NCI-H748 (cell line): ENCODE measurements around the gene RING1.
"Not testable (repeated sequence)": the region's sequence is repeated elsewhere in the genome, so short reads cannot be mapped to it uniquely, and the experiment has no call there.

Source experiments
- DNase-seq: peaks from one replicate; lab custom pipeline; 2025; ENCODE audit not compliant: unreplicated experiment; lab: John Stamatoyannopoulos, UW

RING1 gene

DNA sequence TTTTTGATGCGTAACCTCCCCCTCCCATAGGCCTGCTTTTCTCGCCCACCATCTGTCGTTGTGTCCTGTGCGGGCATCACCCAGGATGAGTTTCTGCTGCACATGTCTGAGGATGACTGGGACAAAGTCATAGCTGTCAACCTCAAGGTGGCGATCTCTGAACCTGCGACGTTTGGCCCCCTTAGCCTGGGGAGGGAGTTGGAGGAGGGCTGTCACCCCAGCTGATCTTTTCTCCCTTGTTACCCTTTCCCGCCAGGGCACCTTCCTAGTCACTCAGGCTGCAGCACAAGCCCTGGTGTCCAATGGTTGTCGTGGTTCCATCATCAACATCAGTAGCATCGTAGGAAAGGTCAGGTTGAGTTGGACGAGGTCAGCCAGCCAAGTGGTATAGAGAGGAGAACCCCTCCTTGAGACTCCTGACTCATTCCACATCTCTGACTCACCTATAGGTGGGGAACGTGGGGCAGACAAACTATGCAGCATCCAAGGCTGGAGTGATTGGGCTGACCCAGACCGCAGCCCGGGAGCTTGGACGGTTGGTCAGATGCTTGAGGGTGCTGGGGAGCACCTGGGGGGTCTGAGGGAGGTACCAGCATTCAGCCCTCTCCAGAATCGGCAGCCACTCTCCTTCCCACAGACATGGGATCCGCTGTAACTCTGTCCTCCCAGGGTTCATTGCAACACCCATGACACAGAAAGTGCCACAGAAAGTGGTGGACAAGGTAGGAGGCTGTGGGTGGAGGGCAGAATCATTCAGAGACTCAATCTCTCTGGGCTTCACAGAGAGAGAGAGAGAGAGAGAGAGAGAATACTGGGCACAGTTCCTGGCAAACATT, 2.9 kb upstream of the RING1 start:
- peak; percentile 57 for DNase-seq

DNA sequence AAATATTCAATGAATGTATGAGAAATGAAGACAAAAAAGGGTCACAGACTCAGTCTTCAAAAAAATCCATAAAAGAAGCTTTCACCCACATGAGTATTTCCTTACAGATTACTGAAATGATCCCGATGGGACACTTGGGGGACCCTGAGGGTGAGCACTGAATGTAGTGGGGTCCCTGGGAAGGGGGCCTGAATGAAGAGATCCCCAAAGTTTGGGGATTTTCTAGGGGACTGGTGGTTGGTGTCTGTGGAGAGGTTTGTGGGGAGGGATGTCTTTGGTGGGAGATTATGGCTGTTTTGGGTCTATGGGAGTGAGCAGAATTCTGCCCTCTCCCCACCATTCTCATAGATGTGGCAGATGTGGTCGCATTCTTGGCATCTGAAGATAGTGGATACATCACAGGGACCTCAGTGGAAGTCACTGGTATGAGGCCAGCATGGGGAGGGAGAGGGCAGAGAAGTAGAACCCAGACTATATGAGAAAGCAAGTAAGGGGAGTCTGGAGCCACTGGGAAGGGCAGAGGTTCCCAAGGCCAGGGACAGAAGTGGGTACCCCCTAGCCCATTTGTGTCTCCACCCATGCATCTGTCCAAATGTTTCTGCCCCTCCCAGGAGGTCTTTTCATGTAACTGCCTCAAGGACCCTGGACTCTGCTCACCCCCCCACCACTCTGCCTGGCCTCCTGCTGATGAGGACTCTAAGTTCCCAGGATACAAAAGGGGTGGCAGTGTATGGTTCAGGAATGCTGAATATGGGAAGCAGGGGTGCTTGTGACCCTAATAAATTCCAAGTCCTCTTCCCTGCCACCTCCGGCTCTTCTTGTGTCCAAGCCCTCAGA, 2.1 kb upstream of the RING1 start:
- no peak for DNase-seq

DNA sequence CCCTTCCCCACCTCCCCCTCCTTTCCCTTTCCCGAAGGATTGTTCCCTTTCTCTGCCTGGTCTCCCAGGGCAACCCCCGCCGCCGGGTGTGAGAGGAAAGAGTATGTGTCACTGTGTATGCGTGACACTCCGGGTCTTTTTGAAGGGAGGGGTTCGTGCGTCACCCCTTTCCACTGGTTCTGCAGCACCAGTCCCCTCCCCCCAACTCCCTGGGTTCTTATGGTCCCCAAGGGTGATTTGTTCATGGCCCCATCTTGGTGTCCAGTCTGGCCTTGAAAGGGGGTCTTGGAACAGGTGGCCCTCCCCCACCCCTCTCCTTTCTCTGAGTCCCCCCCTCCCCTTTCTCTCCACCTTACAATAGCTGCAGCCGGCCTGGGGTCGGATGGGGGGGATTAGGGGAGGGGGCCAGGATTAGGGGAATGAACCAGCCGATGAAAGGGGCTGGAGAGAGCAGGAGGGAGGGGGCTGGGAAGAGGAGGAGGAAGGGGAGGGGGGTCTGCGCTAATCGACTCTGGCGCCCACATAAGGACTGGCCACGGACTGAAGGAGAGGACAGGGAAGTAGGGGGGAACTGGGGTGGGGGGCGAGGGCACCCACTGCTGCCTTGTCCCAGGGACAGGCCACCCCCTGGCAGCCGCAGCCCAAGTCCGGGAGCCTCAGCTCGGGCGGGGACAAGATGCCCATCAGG, 1.3 kb upstream of the RING1 start:
- DNase-seq = peak; percentile 59

DNA sequence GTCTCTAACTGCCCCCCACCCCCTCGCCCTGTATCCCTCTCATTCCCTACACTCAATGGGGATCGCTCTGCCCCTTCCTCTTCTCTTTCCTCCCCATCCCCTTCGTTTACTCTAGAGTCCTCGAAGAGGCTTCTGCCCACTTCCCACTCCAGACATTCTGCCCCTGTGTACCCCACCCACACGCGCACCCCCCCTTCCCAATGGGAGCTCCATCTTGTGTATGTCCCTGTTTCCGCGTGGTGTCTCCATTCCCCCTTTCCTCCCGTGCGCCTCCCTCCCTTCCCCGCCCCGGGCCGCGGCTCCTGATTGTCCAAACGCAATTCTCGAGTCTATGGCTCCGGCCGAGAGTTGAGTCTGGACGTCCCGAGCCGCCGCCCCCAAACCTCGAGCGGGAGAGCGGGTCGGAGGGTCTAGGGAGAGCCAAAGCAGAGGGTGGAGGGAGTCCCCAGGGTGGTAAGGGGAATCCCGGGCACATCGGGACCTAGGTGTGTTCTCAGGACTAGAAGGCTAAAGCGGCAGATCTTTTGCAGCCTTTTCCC, 679 bp upstream of the RING1 start:
- DNase-seq = peak; percentile 48

DNA sequence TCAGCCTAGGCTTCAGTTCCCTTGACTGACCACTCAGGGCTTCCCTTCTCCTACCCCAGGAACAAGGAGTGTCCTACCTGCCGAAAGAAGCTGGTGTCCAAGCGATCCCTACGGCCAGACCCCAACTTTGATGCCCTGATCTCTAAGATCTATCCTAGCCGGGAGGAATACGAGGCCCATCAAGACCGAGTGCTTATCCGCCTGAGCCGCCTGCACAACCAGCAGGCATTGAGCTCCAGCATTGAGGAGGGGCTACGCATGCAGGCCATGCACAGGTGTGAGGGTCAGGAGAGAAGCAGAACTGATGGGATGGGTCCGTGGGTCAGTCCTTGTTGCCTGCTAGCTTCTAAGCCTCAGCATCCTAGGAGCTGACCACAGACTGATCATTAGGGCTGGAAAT, 1.6 kb downstream of the RING1 start:
- no peak for DNase-seq

DNA sequence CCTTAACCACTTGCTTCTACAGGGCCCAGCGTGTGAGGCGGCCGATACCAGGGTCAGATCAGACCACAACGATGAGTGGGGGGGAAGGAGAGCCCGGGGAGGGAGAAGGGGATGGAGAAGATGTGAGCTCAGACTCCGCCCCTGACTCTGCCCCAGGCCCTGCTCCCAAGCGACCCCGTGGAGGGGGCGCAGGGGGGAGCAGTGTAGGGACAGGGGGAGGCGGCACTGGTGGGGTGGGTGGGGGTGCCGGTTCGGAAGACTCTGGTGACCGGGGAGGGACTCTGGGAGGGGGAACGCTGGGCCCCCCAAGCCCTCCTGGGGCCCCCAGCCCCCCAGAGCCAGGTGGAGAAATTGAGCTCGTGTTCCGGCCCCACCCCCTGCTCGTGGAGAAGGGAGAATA, 2.8 kb downstream of the RING1 start:
- DNase-seq = no peak

DNA sequence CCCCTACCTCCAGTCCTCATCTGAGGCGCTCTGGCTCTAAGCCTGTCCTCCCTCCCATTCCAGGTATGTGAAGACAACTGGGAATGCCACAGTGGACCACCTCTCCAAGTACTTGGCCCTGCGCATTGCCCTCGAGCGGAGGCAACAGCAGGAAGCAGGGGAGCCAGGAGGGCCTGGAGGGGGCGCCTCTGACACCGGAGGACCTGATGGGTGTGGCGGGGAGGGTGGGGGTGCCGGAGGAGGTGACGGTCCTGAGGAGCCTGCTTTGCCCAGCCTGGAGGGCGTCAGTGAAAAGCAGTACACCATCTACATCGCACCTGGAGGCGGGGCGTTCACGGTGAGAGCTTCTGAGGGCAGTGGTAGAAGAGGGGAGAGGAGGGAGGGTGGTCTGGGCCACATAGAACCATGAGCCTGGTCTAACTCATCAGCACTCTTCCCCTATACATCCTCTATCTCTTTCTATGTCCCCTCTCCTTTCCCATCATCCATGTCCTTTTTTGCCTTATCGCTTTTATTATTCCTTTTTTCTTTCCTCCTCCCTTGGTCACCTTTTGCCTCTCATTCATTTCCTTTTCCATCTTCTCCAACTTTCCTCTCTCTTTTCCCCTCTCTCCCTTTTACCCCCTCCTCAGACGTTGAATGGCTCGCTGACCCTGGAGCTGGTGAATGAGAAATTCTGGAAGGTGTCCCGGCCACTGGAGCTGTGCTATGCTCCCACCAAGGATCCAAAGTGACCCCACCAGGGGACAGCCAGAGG, 3.5 kb downstream of the RING1 start:
- DNase-seq = no peak

DNA sequence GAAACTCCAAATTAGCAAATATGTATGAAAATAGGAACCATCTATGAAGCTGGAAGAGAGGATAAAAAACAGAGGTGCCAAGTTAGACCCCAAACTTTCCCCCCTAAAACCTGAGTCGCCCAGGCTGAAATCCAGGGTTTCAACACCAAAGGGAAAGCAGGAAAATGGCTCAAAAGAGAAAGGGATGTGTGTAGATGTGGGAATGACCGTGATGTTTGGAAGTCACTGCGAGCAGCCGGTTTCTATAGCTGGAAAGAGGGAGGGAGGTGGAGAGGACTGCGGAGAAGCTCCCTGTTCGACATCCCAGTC, 4.5 kb downstream of the RING1 start:
- DNase-seq = no peak

DNA sequence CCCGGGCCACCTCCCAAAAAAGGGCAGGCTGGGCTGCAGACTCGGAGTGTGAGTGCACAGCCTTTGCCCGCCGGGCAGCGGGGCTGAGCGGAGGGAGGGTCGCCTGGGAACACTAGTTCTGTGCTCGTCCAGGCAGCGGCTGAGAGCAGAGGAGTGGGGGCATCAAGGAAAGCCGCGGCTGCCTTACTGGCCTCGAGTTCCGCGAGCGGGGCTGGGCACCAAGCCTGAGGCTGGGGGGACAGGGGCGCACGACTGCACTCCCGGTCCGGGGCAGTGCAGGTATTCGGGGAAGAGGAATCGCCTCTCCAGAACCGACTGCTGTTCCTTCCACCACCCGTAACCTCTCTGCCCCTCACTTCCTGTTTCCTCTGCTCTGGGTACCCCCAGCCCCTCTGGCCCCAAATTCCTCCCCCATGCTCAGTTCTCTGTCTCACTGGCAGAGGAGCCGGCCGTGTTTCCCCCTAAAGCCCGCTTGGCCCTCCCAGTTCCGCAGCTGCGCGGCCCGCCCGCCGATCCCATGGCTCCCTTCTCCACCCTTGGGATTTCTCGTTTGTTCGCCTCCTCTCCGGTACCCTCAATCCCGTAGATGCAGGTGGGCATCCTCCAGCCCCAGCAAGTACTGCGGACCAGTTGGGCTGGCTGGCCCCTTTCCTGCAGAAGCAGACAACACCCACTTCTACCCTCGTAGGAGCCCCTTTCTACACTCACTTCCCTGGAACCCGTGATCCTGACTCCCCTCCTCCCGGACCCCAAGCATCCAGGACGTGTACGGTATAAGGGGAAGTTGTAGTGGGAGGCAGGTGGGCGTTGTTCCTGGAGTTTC, 5.1 kb downstream of the RING1 start:
- DNase-seq = peak; percentile 37

DNA sequence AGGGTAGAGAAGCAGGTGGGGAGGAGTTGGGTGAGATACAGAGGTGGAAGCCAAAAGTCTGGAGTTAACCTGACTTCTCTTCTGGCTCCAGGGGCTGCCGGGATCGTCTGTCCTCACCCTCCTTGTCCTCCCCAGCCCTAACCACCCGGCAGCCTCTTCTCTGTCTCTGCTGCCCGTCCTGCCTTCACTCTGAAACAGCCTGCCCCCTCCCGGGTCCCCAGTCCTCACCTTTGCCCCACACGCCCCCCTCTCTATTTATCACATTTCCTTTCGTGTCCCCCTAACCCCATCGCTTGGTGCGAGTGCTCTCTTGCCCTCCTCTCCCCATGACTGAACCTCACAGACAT, 5.7 kb downstream of the RING1 start:
- no peak for DNase-seq

DNA sequence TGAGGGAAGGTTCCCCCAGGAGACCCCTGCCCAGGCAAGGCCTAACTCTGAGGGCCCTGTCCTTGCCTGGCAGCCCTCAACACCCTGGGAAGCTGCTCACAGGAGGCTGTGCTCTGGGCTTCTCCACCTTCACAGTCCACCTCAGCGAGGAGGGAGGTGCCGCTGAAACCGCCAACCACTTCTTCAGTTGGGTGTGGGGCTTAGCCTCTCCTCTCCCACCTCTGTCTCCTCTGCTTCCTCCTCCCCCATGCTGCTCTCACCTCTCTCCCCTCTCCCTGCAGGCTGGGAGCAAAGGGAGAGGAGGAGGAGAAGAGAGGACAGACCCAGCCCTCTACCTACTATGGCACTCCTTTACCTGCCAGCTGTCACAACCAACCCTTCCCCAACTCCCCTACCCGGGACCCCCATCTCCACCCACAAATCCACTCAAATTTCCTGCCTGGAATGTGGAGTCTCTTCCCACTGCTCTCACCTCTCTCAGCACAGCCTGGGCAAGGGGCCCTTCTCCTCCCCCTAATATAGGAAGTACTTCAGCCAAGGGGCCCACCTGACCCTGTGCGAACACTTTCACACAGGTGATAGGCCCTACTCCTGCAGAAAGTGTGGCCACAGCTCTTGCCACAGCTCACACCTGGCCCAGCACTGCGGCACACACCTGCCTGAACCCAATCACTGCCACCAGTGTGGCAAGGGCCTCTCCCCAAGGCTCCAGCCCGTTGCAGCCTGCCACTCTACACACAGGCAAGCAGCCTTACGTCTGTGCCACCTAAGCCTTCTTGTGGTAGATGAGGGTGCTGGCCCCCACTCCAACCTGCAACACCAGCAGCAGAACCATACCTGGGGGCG, 7.2 kb downstream of the RING1 start:
- no peak for DNase-seq

DNA sequence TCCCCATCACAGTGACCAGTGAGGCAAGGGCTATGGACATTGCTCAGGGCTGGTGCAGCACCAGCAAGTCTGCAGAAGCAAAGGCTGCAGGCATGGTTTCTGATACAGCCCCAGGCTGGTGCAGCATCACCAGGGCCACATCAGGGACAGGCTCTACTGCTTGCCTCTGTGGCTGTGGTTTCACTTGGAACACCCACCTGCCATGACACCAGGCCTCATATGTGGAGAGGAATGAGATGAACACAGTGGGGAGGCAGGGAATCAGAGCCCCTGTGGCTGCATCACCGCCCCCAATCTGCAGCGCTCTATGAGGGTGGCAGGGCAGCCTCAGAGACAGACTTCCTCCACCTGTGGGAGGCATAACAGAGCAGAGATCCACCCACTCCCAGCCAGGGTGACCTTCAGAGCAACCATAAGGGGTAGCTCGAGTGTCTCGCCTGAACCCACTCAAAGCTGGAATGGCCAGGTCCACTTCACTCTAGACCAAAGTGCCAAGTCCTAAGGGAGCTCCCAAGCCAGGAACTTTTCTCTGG, 7.9 kb downstream of the RING1 start:
- DNase-seq = no peak

DNA sequence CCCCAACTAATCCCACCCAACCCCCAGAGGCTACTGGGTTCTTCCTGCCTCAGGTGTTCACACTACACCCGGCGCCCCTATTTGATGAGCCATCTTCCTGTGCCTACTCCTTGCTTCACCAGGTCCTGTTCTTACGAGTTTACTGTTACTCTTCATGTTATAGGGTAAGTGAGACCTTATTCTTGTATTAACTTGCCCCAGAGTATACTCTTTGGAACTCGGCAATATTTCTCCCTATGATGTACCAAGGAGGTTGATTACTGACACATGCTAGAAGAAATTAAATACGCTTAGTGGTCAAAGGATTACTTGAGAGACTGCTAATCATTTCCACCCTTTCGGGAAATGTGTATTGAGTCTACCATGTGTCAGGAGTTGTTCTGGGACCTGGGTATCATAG, 8.9 kb downstream of the RING1 start:
- no peak for DNase-seq

DNA sequence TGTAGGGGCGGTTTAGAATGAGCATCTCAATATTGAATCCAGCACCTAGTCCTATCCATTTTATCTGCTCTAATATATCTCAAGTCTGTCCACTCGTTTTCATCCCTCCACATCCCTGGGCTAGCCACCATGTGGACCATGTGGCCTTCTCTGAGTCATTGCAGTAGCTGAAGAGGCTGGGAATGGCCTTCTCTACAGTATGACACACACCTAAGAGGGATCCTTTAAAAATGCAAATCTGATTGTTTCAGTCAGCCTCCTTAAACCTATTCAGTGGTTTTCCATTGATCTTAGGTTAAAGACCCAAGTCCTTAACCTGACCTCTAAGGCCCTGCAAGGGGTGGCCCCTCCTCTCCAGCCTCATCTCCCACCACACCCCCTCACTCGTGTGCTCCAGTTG, 9.4 kb downstream of the RING1 start:
- no peak for DNase-seq

DNA sequence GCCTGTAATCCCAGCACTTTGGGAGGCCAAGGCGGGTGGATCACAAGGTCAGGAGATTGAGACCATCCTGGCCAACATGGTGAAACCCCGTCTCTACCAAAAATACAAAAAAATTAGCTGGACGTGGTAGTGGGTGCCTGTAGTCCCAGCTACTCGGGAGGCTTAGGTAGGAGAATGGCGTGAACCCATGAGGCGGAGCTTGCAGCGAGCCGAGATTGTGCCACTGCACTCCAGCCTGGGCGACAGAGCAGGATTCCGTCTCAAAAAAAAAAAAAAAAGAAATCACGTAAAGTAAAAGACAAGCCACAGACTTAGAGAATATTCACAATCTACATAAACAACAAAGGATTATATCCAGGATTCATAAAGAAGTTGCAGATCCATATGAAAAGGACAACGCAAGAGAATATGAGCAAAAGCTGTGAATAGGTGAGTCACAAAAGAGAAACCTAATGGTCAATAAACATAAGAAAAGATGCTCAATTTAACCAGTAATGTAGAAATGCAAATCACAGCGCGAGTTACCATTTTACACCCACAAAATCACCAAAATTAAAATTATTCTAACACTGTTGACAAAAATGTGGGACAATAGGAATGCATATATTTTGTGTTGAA, 18.3 kb downstream of the RING1 start:
- not testable (repeated sequence) for DNase-seq

DNA sequence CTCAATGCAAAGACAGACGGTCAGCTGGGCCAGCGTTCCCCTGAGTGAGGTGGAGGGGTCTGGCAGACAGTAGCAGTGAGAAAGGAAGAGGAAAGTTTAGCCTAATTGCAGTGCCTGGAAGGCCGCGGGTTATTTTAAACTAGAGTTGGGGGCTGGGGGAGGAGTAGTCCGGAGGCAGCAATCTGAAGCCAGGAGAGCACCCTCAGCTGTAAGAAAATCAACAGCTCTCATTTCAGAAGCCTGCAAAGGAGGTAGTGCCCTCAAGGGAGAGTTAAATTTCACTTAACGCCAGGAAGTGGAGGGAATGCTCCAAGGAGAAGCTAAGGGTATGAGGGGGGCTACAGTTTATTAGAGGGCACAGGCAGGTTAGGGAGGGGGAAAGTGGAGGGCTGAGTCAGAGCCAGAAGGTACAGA, 26.9 kb downstream of the RING1 start:
- DNase-seq = no peak

DNA sequence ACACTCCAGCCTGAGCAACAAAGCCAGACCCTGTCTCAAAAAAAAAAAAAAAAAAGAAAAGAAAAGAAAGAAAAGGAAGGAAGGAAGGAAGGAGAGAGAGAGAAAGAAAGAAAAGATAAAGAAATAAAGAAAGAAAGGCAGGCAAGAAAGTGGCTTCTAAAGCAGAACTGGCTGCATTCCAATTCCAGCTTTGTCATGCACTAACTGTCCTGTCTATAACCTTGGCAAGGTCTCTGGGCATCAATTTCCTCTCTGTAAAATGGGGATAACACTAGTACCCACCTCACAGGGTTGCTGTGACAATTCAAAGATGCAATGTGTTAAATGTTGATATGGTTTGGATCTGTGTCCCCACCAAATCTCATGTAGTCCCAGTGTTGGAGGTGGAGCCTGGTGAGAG, 28.0 kb downstream of the RING1 start:
- no peak for DNase-seq

DNA sequence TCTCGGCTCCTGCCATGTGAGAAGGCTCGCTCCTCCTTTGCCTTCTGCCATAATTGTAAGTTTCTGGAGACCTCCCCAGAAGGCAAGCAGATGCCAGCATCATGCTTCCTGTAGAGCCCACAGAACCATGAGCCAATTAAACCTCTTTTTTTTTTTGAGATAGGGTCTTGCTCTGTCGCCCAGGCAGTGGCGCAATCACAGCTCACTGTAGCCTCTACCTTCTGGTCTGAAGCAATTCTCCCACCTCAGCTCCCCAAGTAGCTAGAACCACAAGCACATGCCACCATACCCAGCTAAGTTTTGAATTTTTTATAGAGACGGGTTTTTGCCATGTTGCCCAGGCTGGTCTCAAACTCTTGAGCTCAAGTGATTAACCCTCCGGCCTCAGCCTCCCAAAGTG, 28.6 kb downstream of the RING1 start:
- DNase-seq = no peak

DNA sequence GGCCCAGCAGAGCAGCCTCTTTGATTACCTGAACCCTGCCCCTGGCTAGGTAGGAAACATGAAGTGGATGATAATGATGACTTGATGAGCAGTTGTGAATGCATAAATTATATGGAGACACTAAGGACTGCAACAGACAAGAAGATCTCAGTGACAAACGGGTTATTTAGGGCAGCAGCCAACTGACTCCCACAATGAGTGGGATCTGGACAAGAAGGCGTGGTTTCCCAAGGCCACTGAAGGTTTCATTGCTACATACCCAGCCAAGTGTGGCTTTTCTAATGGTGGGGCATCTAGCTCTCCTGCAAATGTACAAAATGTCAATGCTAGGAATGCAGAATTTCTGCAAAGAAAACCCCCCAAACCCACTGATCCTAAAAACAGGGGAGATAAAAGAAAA, 29.4 kb downstream of the RING1 start:
- DNase-seq = no peak
